ENCODE results near the gene NRXN3.

The NRXN3 gene

DNA sequence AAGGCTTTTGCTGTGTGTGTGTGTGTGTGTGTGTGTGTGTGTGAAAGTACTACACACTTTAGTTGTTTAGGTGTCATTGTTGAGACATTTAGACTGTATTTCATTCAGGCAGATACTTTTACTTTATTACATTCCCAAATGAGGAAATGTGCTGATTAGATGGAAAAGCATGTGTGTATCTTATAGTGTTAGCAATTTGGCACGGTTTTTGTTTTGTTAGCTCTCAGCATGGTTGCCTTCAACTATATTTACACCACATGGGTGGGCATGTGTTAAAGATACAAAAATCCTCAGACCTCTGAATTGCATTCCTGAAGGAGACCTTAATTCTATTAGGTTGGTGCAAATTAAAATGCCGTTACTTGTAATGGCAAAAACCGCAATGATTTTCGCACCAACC lies 1161.7 kb downstream of the NRXN3 start:
- no peak for DNase-seq

DNA sequence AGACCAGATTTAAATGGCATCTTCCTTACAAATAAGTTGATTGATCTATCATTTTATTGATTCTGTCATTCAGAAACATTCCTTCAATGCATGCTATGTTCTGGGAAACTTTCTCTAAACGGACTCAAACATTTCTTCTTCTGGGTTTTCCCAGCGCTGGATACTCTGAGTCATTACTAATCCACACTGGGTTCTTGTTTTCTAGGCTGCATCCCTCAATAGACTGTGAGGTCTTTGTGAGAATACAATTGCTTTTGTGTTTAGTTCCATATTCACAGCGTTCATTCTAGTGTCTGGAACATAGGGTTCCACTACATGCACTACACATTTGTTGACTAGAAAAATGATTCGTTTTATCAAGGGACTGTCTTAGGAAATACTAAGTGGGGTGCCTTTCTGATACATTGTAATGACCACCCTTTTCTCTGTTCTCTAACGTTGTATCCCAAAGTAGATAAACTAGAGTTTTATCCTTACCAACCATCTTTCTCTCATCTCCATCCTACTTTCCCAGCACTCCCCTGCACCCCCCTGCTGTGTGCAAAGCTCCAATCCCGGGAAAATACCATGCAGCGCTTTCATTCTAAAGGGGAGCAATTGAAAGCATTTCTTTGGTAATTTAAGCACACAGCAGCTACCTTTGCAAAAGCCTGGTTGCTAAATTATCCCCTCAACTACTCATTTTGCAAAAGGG lies 1162.5 kb downstream of the NRXN3 start:
- DNase-seq, result no peak

DNA sequence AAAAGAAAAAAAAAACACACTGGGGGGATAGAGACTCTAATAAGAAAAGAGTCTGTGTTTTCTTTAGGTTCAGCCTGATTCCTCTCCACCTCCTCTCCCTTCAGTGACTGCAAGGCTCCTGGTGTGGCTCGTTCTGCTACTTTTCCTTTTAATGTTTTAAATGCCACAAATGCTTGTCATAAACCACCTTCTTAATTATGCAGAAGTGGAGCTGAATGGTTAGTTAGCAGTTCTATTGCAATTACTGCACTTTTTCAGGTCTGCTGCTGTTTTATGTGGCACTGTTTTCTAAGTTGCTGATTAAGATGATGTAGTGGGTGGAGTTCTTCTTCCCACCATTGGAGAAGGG lies 1163.0 kb downstream of the NRXN3 start:
- no peak for DNase-seq

DNA sequence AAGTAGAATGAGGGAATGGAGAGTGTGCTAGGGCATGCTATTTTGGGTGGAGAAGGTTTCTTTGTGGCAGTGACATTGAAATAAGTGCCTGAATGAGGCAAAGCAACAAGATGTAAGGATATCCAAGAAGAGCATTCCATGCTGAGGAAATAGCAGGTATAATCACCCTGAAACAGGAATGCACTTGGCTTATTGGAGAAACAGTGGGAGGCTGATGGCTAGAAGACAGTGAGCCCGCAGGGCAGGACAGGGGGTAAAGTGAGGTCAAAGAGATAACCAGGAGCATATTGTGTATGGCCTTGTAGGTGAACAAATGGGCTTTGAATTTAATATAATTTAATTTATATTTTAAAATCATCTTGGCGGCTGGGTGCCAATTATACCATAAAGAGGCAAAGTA lies 1164.1 kb downstream of the NRXN3 start:
- DNase-seq, result no peak

DNA sequence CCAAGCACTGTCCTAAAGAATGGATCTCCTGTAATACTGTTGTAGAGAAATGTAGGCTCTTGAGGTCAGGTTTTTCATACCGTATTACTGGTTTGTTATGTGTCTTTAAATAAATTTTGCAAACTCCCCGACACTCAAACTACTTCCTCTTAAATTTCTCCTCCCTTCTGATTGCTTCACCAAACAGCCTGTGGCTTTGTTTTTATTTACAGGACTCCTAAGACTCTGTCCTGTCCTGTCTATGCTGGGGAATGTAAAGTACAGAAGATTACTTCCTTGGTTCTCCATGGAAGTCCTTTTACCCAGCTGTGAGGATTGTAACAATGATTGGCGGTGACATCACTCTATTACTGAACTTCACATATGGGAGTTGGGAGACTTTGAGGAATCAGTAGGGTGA lies 1167.6 kb downstream of the NRXN3 start:
- DNase-seq, result no peak

DNA sequence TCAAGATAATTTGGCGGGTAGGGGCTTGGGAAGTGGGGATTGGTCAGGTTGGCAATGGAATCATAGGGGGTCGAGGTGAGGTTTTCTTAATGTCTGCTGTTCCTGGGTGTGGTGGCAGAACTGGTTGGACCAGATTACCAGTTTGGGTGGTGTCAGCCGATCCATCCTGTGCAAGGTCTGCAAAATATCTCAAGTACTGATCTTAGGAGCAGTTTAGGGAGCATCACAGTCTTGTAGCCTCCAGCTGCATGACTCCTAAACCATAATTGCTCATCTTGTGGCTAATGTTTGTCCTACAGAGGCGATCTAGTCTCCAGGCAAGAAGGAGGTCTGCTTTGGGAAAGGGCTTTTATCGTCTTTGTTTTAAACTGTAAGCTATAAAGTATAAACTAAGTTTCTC lies 1172.8 kb downstream of the NRXN3 start:
- DNase-seq, result no peak

DNA sequence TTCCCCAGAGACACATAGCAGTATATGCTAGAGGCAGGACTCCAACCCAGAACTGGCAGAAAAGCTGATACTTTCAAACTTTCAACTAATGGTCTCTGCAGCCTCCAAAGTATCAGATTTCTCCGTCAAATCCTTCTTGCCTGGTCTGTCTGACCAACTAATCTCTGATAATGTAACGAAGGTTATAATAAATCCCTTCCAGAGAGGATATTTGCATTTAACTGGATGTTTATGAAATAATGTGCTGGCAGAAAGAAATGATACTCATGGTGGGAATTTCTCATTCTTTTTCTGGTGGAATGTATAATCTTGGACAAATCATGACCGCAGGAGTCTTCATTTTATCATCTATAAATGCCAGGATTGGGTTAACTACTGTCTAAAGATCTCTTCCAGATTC lies 1180.8 kb downstream of the NRXN3 start:
- DNase-seq, result no peak

DNA sequence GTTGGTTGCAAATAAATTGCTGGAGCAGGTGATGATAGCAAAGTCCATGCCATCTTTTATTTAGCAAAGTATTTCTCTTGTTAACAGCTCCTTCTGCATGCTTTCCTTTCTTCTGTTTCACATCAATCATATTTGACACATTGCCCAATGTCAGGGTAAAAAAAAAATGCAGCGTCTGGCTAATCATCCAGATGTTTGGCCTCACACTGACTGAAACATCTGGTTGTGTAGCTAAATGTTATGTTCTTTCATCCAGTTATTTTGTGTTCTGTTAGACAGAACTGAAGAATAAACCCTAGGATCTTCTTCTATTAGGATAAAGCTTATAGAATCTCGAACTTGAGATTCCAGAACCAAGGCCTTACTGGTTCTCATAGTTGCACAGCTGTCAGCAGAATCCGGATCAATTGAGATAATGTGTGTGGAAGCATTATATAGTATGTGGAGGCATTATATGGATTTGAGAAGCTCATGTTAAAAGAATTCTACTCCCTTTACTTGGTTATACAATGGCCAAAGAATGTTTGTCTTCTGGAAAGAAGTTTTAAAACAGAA lies 1182.0 kb downstream of the NRXN3 start:
- no peak for DNase-seq

DNA sequence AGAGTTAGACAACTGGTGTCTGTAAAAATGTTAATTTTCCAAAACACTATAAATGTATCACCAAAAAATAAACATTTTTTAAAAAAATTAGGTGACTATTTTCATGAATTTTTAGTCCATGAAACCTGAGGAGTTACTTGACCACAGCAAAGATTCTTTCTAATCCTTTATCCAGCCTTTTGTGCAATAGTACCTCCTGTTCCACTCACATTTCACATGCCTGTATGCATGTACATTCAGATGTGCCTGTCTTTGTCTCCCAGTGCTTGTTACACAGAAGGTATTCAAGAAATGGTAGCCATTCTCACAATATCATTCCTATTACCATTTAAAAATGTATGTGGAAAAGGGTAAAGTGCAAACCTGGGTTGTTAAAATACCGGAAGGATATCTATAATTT lies 1184.2 kb downstream of the NRXN3 start:
- no peak for DNase-seq

DNA sequence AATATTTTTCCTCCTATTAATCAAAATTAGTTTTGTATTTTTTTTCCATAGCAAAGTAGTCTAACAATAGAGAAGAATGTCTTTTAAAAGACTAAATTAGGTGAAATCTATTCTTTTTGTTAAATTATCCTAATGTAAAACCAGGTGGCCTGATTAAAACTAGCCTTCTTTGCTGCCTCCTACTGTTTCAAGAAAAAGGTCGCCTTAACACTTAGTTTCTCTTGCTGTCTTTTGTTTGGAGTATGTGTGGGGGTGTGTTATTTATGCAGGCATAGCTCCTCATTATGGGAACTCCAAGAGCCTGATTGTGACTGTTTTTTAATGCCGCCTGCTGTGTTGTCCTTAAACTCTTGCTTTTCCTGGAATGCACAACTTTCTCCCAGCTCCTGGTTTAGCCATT lies 1185.9 kb downstream of the NRXN3 start:
- DNase-seq, result no peak

DNA sequence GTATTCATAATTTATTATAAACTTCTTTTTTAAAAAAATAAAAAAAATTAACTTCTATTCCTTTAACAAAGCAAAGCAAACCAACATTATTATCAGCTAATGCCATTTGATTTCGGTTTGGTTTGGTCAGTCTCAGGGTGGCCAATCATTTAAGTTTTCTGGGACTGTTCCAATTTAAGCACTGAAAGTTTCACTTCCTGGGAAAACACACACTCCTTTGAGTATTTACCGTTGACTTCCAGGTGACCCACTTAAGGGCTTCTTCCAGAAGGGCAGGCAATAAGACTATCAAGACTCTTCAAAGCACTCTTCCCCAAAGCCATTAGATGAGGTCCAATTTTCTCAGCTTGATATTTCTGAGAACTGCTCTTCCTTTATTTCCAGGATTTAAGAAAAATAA lies 1187.1 kb downstream of the NRXN3 start:
- no peak for DNase-seq

DNA sequence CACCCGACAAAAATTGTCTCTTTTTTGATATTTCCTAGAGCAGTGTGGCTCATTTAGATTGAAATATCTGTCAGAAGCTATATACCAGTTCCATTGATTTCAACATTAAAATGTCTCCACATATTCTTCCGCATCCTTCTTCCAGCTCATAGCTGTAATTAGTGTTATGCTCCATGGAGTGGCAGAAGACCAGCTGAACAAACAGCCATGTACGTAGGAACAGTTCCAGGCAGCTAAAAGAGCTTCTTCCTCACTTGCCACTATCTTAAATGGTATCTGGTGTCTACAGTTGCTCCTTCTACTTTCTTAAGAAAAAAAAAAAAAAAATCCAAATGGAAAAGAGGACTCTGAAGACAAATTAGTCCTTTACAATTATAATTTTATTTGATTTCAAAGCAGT lies 1193.1 kb downstream of the NRXN3 start:
- DNase-seq, result no peak

DNA sequence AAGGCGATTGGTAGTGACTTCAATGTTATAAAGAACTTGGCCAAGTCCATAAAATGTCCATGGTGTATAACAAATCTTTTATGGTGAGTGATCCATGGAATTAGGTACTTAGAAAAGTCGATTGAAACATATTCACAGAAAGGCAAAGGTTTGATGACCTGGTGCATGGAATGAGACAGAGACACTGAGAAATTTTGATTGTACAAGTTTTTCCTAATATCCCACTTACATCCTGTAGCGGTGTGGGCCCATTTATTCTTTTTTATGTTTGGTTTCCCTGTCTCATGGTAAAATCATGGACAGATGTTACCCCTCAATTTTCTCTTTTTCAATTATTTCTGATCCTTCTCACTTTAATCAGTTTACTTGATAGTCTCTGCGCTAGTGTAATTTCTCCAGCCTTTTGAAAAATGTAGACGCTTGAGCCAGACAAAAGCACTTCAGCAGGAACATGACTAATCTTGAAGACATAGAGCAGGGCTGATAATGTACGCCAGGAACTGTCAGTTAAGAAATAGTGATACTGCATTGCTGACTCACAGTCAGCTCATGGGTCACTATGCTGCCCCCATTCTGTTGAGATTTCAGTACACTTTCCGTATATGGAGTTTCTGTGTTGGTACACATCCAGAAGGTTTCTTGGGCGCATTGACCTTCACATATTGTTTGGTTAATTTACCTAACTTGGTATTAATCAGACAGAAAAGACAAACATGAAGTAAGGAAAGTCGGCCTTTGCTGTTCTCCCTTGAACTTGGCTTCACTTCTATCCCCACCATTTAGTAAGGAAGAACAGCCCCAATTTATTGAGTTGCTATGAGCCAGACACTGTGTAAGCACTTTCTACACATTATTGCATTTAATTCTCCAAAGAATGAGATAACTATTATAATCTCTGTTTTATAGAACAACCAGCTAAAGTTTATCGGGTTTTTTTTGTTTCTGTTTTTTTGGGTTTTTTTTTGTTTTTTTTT lies 1199.5 kb downstream of the NRXN3 start:
- DNase-seq, result no peak

DNA sequence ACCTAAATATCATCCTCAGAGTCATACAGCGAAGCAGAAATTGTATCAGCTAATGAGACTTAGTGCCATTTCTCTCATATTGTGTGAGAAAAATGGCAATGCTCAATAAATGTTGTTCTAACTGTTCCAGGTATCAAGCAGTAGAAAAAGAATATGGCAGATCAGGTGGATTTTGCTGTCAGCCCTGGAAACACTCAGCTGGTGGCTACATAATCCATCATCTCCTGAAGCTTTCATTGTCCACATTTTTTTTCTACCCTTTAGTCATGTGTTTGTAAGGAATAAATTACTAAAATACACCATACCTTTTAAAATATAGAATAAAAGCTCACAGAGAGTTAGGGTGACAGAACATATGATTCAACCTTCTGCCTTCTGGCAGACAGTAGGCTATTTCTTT lies 1200.8 kb downstream of the NRXN3 start:
- no peak for DNase-seq

DNA sequence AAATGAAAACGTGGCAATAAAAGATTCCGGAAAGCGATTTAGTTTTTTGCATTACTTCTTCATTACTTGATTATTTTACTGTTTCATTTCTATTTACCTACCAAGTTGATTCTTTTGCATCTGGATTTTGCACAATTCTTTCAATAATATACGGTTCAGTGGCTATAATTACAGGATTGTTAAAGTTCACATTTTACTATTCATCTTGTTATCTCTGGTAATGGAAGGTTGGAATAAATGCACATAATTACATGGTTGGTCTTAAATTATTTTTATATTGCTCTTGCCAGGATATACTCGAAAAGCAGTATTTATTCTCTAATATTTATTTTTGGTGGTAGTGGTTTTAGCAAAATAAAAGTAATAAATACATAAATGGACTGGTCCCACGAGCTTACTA lies 1203.3 kb downstream of the NRXN3 start:
- DNase-seq, result no peak

DNA sequence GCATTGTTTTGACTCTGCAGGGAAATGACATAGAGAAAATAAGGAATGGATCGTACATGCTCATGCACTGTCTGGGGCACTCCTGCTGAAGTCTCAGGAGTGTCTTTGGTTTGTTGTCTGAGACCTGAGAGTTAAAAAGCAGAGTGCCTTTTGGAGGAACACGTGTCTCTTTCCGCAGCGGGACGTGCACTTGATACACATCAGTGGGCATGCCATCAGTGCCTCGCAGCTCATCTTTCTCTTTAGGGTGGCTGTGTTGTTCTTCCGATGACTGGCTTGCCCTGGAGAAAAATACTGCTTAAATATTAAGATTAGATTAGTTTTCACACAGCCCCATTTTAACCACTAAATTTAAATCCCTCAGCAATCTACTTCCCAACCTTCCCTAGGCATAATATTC lies 1205.2 kb downstream of the NRXN3 start:
- DNase-seq, result no peak

DNA sequence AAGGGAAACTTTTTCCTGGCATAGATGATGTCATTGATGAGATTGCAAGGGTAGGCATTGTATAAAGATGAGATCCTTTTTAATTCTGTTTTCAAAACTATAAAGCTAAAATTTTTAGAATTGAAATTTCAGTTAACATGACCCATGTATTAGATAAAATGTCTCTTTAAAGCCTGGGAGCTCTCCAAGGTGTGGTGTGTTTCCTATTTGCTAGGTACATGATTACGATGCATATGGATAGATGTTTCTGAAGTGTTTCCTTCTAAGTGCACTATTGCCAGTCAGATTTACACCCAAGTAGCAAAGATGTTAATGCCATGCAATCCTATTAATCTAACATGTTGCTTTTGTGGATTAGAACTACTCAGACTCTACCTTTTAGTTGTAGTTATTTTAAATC lies 1206.4 kb downstream of the NRXN3 start:
- no peak for DNase-seq

DNA sequence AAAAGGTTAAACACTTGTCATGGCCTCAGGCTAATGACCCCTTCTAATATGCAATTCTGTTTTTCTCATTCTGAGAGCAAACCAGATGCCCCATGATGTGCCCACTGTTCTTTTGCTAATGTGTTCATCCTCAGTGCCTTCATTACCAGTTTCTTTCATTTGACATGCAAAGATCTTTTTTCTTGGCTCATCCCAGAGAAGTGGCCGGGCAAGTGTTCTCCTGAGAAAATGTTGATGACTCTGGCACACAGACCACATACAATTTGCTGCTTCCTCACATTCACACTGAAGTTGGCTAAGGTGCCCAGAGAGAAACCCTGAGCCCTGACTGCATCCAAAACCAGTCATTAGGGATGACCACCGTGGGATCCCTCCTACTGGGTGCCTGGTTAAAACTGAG lies 1207.8 kb downstream of the NRXN3 start:
- DNase-seq, result no peak

DNA sequence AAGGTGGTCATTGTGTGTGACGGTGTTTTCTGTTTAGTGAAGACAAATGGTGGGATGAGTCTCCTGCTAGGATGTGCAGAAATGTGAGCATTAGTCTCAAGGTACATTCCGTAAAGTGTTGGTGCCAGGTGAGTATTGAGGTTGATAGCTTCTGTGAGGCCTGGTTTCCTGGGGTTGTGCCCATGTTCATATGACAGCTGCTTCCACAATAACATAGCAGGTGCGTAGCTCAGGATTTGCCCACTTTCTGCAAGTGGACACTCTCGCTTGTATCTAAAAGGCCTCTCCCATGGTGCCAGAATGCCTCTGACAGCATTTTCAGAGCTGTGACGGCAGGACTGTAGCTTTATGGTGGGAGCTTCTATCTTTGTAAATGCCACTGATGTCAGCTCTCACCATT lies 1209.1 kb downstream of the NRXN3 start:
- no peak for DNase-seq

DNA sequence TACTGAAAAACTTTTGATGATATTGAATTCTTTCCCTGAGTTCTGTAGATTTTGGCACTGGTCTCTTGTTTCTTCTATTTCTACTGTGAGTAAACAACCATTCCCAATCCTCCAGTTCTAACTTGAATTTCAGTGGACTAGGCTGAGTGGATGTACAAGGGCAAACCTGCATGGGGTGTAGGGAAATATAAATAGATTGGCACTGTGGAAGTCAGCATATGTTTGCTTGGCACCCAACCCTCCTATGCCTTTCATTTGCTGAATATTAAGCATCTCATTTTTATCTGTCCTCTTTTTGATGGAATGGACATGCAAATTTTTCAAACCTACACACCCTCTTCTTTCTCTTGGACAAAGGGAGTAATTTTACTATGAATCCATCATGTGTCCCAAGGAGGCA lies 1212.9 kb downstream of the NRXN3 start:
- DNase-seq, result no peak

DNA sequence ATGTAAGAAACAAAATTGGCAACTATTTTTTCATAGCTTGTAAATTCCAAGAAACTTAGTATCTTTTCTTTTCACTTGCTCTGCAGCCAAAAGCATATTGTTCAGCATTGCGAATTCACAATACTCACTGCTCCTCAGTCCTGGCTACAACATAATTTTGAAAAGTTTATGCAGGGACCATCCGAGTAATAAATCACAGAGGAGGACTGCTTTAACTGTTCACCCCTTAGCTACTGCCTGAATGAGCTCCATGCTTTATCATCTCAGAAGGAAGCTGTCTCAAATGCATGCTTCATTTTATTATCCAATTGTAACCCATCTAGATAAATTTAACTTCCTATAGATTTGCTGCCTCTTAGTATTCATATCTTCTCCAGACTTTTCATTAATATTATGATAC lies 1213.3 kb downstream of the NRXN3 start:
- DNase-seq, result no peak

DNA sequence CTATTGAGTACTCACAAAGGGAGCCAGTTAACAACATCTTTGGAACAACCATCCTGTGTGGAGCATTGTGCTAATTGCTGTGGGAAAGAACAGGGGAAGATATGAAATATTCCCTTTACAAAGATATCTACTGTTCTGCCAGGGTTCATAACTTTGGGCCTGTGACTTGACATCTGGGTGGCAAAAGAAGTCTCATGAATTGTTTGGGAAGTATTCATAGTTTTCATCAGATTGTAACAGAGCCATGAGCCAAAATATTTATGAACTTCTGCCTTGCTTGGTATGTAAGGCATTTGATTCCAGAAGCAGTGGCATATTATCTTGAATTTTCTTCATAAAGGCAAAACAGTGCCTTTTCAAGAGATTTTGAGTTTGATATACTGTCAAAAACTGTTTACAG lies 1224.9 kb downstream of the NRXN3 start:
- DNase-seq, result no peak

DNA sequence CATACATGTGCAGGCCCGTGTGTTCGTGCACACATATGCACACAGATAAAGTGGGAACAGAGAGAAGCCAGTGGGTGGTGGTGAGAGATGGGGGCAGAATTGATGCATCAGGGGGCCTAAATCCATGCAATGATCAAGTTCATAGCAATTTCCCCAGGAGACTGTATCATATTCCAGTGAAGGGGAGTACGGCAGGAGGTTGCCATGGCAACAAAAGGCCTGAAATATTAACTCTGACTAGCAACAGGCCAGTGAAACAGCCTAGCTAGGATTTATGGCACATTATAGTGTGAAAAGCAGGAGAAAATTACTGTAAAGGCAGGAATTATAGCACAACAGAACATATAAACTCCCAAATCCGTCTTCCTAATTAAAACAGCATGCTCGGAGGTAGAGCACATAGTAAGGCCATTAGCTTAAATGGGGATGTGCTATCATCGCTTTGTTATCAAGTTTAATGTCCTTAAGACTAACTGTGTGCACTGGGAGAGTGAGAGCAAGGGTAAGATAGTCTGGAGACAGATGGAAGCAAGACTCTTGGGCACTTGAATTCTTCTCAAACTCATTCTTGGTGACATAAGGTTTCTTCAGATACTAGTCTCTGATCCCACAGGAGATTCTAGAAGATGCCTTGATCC lies 1234.8 kb downstream of the NRXN3 start:
- DNase-seq, result no peak

DNA sequence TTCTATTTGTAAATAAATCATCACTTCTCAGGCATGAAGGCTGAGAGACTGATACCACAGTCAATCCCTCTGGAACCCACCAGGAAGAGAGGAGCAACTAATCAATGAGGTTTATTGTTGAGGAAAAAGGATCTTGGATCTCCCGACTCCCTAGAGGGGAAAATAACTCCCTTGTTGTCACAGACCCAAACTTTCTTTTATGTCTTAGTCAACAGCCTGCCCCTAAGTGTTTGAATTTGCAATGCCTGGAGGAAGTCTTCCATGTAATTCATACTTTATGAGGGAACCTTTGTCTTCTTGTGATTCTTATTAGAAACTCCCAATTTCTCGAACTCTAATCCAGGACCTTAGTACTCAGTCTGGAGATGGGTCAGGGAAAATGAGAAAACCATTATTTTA lies 1235.3 kb downstream of the NRXN3 start:
- DNase-seq, result no peak
